Smooth muscle cell (in vitro differentiated cells): ENCODE results near the gene NKAIN4. TPM values are rescaled to one million over a fixed set of nuclear protein-coding genes. Genes with fewer than 3 reads are reported as not detected.

Source experiments
- DNase-seq: peaks from one replicate; lab custom pipeline; 2025; ENCODE audit not compliant: unreplicated experiment; lab: John Stamatoyannopoulos, UW
- H2AFZ ChIP-seq: fragments of 200-600 bp; sonication (generic); 2 replicates; pipeline ENCODE4 v1.6.0; 2016; ENCODE audit warnings: antibody characterized with exemption, low read depth, mild to moderate bottlenecking
- H3F3A ChIP-seq: fragments of 200-600 bp; sonication (generic); 2 replicates; pipeline ENCODE4 v1.6.0; 2017; ENCODE audit warnings: antibody characterized with exemption, low read depth
- H3K27ac ChIP-seq: fragments of 200-600 bp; sonication (generic); 2 replicates; pipeline ENCODE4 v1.5.1; 2016; ENCODE audit warnings: low read depth, mild to moderate bottlenecking
- H3K27me3 ChIP-seq: fragments of 200-600 bp; sonication (generic); 2 replicates; pipeline ENCODE4 v1.6.1; 2016; ENCODE audit warnings: low read depth, mild to moderate bottlenecking
- H3K36me3 ChIP-seq: fragments of 200-600 bp; sonication (generic); 2 replicates; pipeline ENCODE4 v1.5.1; 2016; ENCODE audit warnings: low read depth
- H3K4me1 ChIP-seq: fragments of 200-600 bp; sonication (generic); 2 replicates; pipeline ENCODE4 v1.5.1; 2016; ENCODE audit warnings: low read depth
- H3K4me2 ChIP-seq: fragments of 200-600 bp; sonication (generic); 2 replicates; pipeline ENCODE4 v1.6.0; 2016; ENCODE audit warnings: mild to moderate bottlenecking
- H3K4me3 ChIP-seq: fragments of 200-600 bp; sonication (generic); 2 replicates; pipeline ENCODE4 v1.5.1; 2016; ENCODE audit warnings: mild to moderate bottlenecking
- H3K79me2 ChIP-seq: fragments of 200-600 bp; sonication (generic); 2 replicates; pipeline ENCODE4 v1.6.0; 2016; ENCODE audit warnings: low read depth, mild to moderate bottlenecking
- H3K9ac ChIP-seq: fragments of 200-600 bp; sonication (generic); 2 replicates; pipeline ENCODE4 v1.6.0; 2016; ENCODE audit warnings: low read depth
- H3K9me3 ChIP-seq: fragments of 200-600 bp; sonication (generic); replicated peaks from 2 replicates; pipeline ENCODE4 v1.5.1; 2016; ENCODE audit warnings: low read depth
- H4K20me1 ChIP-seq: fragments of 200-600 bp; sonication (generic); 2 replicates; pipeline ENCODE4 v1.6.0; 2016; ENCODE audit warnings: low read depth
- CTCF ChIP-seq: fragments of 200-600 bp; sonication (generic); IDR thresholded peaks from 2 replicates; pipeline ENCODE4 v1.5.1; 2017; ENCODE audit warnings: borderline replicate concordance, mild to moderate bottlenecking, antibody characterized with exemption; ENCODE audit not compliant: insufficient read depth, poor library complexity, severe bottlenecking
- WGBS: methylation state at CpG from one replicate; pipeline ENCODE4 v1.1.7; 2016; ENCODE audit warnings: low lambda C conversion rate; 5-methylcytosine and 5-hydroxymethylcytosine counted together
- polyA plus RNA-seq: library from polyadenylated mRNA; unstranded; fragments of >200 nt; fragmentation: Nextera tagmentation; extraction: Ambion mirVana; gene quantifications from 2 replicates; pipeline ENCODE4 v1.2.1, GENCODE V29; 2016
- total RNA-seq: library from RNA; depleted of rRNA; stranded (reverse); fragments of >200 nt; gene quantifications from 2 replicates; pipeline ENCODE4 v1.2.3, GENCODE V29; 2014

The NKAIN4 gene
- total and polyA plus RNA-seq, 2 experiments from 2014 or later = 19.8 to 50.0 TPM

- H3K36me3 ChIP-seq = no peaks in the 10 kb centered on the region
- H3F3A ChIP-seq = no peaks in the 10 kb centered on the region
- H3K27me3 ChIP-seq = no peaks in the 10 kb centered on the region
- DNase-seq = no peak
- no peak overlapping the region for H3K27ac ChIP-seq
- no peak overlapping the region for H3K9ac ChIP-seq
- TF ChIP-seq CTCF = no peak
- no peak overlapping the region for H3K4me3 ChIP-seq
- no peak overlapping the region for H2AFZ ChIP-seq
- H3K79me2 ChIP-seq = no peaks in the 10 kb centered on the region
- H3K9me3 ChIP-seq = no peaks in the 10 kb centered on the region
- WGBS = 88% methylated on average over 10 of the region's 10 CpGs
- H3K4me2 ChIP-seq = no peak overlapping the region
- H3K4me1 ChIP-seq = no peaks in the 10 kb centered on the region
- H4K20me1 ChIP-seq = no peaks in the 10 kb centered on the region
These were observed 9.8 kb downstream of the NKAIN4 start for GRCh38 chr20:63244468-63244867.

GRCh38 chr20:63243604-63244247, 10.5 kb downstream of the NKAIN4 start:
- no peak overlapping the region for H3K9ac ChIP-seq
- 93% methylated on average over 25 of the region's 25 CpGs for WGBS
- H3K27ac ChIP-seq = no peak overlapping the region
- H4K20me1 ChIP-seq = no peaks in the 10 kb centered on the region
- H3K36me3 ChIP-seq = no peaks in the 10 kb centered on the region
- H3K4me1 ChIP-seq = no peaks in the 10 kb centered on the region
- H3K9me3 ChIP-seq = no peaks in the 10 kb centered on the region
- no peak for DNase-seq
- no peaks in the 10 kb centered on the region for H3K79me2 ChIP-seq
- no peak overlapping the region for H3K4me2 ChIP-seq
- no peak overlapping the region for H3K4me3 ChIP-seq
- no peaks in the 10 kb centered on the region for H3K27me3 ChIP-seq
- H2AFZ ChIP-seq = no peak overlapping the region
- no peak for TF ChIP-seq CTCF
- H3F3A ChIP-seq = no peaks in the 10 kb centered on the region

GRCh38 chr20:63242736-63243135, 11.5 kb downstream of the NKAIN4 start:
- no peaks in the 10 kb centered on the region for H4K20me1 ChIP-seq
- no peaks in the 10 kb centered on the region for H3F3A ChIP-seq
- H3K36me3 ChIP-seq = no peaks in the 10 kb centered on the region
- no peaks in the 10 kb centered on the region for H3K79me2 ChIP-seq
- 95% methylated on average over 20 of the region's 21 CpGs for WGBS
- H3K9ac ChIP-seq = no peak overlapping the region
- H3K9me3 ChIP-seq = no peaks in the 10 kb centered on the region
- no peak overlapping the region for H3K4me3 ChIP-seq
- no peaks in the 10 kb centered on the region for H3K4me1 ChIP-seq
- no peak overlapping the region for H3K4me2 ChIP-seq
- no peak for TF ChIP-seq CTCF
- H2AFZ ChIP-seq = no peak overlapping the region
- H3K27me3 ChIP-seq = no peaks in the 10 kb centered on the region
- no peak overlapping the region for H3K27ac ChIP-seq
- DNase-seq = no peak

- WGBS = 91% methylated on average over 10 of the region's 11 CpGs
- DNase-seq = no peak
- H3K4me1 ChIP-seq = peaks cover 3% of the 10 kb centered on the region
- no peak overlapping the region for H3K9ac ChIP-seq
- no peaks in the 10 kb centered on the region for H3K9me3 ChIP-seq
- no peaks in the 10 kb centered on the region for H3K27me3 ChIP-seq
- no peaks in the 10 kb centered on the region for H3K79me2 ChIP-seq
- no peaks in the 10 kb centered on the region for H3F3A ChIP-seq
- no peak overlapping the region for H3K4me3 ChIP-seq
- H3K36me3 ChIP-seq = no peaks in the 10 kb centered on the region
- H2AFZ ChIP-seq = no peak overlapping the region
- no peaks in the 10 kb centered on the region for H4K20me1 ChIP-seq
- no peak overlapping the region for H3K4me2 ChIP-seq
- no peak overlapping the region for H3K27ac ChIP-seq
- TF ChIP-seq CTCF = no peak
These were observed 13.0 kb downstream of the NKAIN4 start for GRCh38 chr20:63241272-63241671.
